Activated naive CD4-positive, alpha-beta T cell treated with anti-CD3 and anti-CD28 coated beads, Interleukin-2, amount 50 U/mL, for 16 hours (primary cell): ENCODE measurements around the gene STARD13.
"Not testable (repeated sequence)": the region's sequence is repeated elsewhere in the genome, so short reads cannot be mapped to it uniquely, and the experiment has no call there.

Experiments
- DNase-seq: peaks from one replicate; pipeline ENCODE4 v3.0.0-alpha.2; 2020

Gene STARD13

GRCh38 chr13:33256148-33256840 lies 29.3 kb downstream of the STARD13 start:
- DNase-seq = no peak

GRCh38 chr13:33252135-33252534 lies 33.4 kb downstream of the STARD13 start:
- DNase-seq = no peak

- DNase-seq = no peak
Observed at GRCh38 chr13:33251131-33251661, 34.4 kb downstream of the STARD13 start.

GRCh38 chr13:33250609-33251008 lies 34.9 kb downstream of the STARD13 start:
- no peak for DNase-seq

GRCh38 chr13:33249894-33250293 lies 35.7 kb downstream of the STARD13 start:
- DNase-seq = no peak

- no peak for DNase-seq
Observed at GRCh38 chr13:33249066-33249465, 36.5 kb downstream of the STARD13 start.

GRCh38 chr13:33245505-33246158 lies 39.9 kb downstream of the STARD13 start:
- no peak for DNase-seq

GRCh38 chr13:33244907-33245287 lies 40.7 kb downstream of the STARD13 start:
- DNase-seq = no peak

- no peak for DNase-seq
Observed at GRCh38 chr13:33244210-33244906, 41.2 kb downstream of the STARD13 start.

GRCh38 chr13:33242984-33243617 lies 42.5 kb downstream of the STARD13 start:
- no peak for DNase-seq

GRCh38 chr13:33242372-33242771 lies 43.2 kb downstream of the STARD13 start:
- not testable (repeated sequence) for DNase-seq

- DNase-seq = no peak
Observed at GRCh38 chr13:33236021-33236420, 49.5 kb downstream of the STARD13 start.

GRCh38 chr13:33235564-33235963 lies 50.0 kb downstream of the STARD13 start:
- DNase-seq = no peak

GRCh38 chr13:33235078-33235477 lies 50.5 kb downstream of the STARD13 start:
- no peak for DNase-seq

- no peak for DNase-seq
Observed at GRCh38 chr13:33233547-33233946, 52.0 kb downstream of the STARD13 start.

GRCh38 chr13:33232883-33233282 lies 52.7 kb downstream of the STARD13 start:
- DNase-seq = no peak

GRCh38 chr13:33231339-33231738 lies 54.2 kb downstream of the STARD13 start:
- no peak for DNase-seq

GRCh38 chr13:33230178-33230881 lies 55.2 kb downstream of the STARD13 start:
- DNase-seq = no peak

GRCh38 chr13:33229446-33230177 lies 55.9 kb downstream of the STARD13 start:
- no peak for DNase-seq

- no peak for DNase-seq
Observed at GRCh38 chr13:33228648-33229445, 56.7 kb downstream of the STARD13 start.
